ENCODE measurements around the gene TMEM37. TPM values are rescaled to one million over a fixed set of nuclear protein-coding genes. Genes with fewer than 3 reads are reported as not detected.

Gene TMEM37
- total RNA-seq, 1 donor from 2014 or later = 1.5 TPM

GRCh38 chr2:119434664-119435063, 3.0 kb downstream of the TMEM37 start:
- no peak for DNase-seq

- DNase-seq = no peak
Measured at GRCh38 chr2:119435081-119435952, 3.7 kb downstream of the TMEM37 start.

GRCh38 chr2:119435953-119436297, 4.3 kb downstream of the TMEM37 start:
- DNase-seq = no peak

- no peak for DNase-seq
Measured at GRCh38 chr2:119436993-119437772, 5.5 kb downstream of the TMEM37 start.

- DNase-seq = no peak
Measured at GRCh38 chr2:119438128-119438656, 6.5 kb downstream of the TMEM37 start.

- DNase-seq = no peak
Measured at GRCh38 chr2:119438726-119439284, 7.2 kb downstream of the TMEM37 start.

- no peak for DNase-seq
Measured at GRCh38 chr2:119439574-119440500, 8.2 kb downstream of the TMEM37 start.

- no peak for DNase-seq
Measured at GRCh38 chr2:119440501-119440870, 8.8 kb downstream of the TMEM37 start.

GRCh38 chr2:119440873-119441272, 9.2 kb downstream of the TMEM37 start:
- DNase-seq = no peak

- DNase-seq = no peak
Measured at GRCh38 chr2:119441376-119442225, 9.9 kb downstream of the TMEM37 start.

- no peak for DNase-seq
Measured at GRCh38 chr2:119442226-119442619, 10.6 kb downstream of the TMEM37 start.

- DNase-seq = no peak
Measured at GRCh38 chr2:119442850-119443249, 11.2 kb downstream of the TMEM37 start.

- no peak for DNase-seq
Measured at GRCh38 chr2:119446037-119446436, 14.4 kb downstream of the TMEM37 start.

- DNase-seq = no peak
Measured at GRCh38 chr2:119448427-119449141, 16.9 kb downstream of the TMEM37 start.

- no peak for DNase-seq
Measured at GRCh38 chr2:119449521-119449920, 17.9 kb downstream of the TMEM37 start.

- DNase-seq = no peak
Measured at GRCh38 chr2:119451336-119452050, 19.8 kb downstream of the TMEM37 start.

GRCh38 chr2:119453972-119454593, 22.4 kb downstream of the TMEM37 start:
- no peak for DNase-seq

GRCh38 chr2:119455066-119455718, 23.5 kb downstream of the TMEM37 start:
- DNase-seq = no peak
